NCI-H187 (cell line): ENCODE data around the gene MED13L.

Source experiments
- DNase-seq, 2 experiments: peaks; one replicate each; lab custom pipeline; 2025; lab: John Stamatoyannopoulos, UW

The MED13L gene

DNA sequence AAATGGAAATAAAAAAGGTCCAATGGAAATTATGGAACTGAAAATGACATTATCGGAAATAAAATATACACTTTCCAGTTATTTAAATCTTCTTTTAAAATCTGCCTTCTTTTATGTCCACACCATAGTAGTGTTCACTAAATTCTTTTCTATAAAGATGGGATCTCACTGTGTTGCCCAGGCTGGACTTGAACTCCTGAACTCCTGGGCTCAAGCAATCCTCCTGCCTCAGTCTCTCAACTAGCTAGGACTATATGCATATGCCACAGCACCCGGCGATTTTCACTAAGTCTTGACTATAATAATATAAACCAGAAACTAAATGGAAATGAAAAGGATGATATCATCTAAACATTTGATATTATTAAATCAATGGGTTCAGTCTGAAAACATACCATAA lies 188.4 kb downstream of the MED13L start:
- DNase-seq: no peak

DNA sequence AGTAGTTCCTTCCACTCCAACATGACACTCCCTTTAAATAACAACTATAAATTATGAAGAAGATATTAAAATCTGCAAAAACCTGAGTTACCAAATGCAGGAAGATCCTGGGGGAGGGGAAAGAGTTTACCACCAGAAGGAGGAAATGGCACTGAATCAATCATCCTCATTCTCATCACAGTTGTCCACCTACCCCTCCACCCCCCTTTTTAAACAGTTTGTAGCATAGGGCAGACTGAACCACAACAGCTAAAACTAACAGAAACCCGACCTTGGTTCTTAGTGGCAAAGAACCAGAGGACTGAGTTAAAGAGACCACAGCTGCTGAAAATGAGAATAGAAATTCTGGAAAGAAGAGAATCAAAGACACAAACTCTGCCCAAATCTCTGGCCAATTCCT lies 189.5 kb downstream of the MED13L start:
- no peak for DNase-seq

DNA sequence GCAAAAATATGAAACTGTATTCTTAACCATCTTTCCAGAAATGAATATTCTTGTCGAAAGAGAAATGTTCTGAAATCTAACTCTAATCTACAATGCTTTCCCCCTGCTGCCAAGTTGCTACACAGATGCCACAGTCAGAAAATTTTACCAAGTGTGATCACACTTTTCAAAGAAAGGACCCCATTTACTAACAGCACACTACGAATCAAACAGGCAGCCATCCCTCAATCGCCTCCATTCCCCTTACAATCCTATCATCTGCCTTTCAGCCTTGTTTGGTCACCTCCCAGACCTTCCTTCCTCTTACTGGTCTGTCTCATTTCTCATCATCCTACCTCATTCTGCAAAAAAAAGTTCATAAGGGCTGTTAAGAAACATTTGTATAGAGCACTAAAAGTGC lies 190.1 kb downstream of the MED13L start:
- DNase-seq: no peak

DNA sequence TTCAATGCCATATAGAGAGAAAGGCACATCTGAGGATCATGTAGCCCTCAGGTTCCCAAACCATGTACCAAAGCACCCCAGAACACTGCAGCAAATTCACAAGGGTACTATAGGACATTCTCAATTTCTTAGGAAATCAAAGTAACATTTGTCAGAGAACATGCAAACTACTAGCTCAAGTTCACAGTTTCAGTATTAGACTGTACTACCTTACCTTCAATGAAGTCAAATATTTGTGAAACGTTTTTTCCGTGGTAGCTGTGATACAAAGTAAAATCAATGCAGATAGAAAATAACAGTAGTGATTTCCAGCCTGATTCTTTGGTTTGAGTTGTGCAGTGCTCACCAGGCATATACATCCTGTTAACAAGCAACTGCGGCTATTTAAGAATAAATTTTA lies 197.1 kb downstream of the MED13L start:
- DNase-seq: no peak

- DNase-seq: no peak
These were observed 199.1 kb downstream of the MED13L start for GRCh38 chr12:116078396-116078795.

GRCh38 chr12:116077431-116077830 lies 200.1 kb downstream of the MED13L start:
- no peak for DNase-seq

GRCh38 chr12:116076399-116076798 lies 201.1 kb downstream of the MED13L start:
- no peak for DNase-seq

GRCh38 chr12:116074686-116075085 lies 202.8 kb downstream of the MED13L start:
- DNase-seq: no peak

DNA sequence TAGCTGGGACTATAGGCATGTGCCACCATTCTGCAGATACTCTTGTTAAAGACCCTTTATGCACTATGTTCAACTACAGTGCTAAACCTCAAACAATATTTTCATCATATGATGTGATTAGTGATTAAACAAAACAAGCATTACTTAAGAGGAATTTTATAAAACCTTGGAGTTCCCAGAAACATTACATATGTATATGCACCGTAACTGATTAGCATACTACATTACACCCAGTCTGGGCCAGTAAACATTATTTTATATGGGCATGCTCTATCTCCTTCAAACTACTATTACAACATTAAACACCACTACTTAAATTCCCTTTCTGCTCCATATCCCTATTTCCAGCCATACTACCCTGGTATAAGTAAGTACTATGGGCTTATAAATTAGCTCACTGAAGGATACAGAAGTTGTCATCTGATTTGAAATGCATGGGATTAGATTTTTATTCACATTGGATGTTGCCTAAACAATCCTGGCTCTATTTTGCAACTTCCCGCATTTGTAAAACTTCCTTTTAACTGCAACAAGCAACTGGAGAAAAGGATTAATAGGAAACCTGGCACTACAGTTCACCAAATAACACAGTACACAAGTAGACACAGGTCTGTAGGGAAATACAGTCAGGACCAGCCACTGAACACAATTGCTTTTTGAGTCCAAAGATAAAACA lies 205.8 kb downstream of the MED13L start:
- no peak for DNase-seq

GRCh38 chr12:116070444-116070843 lies 207.0 kb downstream of the MED13L start:
- DNase-seq: no peak

DNA sequence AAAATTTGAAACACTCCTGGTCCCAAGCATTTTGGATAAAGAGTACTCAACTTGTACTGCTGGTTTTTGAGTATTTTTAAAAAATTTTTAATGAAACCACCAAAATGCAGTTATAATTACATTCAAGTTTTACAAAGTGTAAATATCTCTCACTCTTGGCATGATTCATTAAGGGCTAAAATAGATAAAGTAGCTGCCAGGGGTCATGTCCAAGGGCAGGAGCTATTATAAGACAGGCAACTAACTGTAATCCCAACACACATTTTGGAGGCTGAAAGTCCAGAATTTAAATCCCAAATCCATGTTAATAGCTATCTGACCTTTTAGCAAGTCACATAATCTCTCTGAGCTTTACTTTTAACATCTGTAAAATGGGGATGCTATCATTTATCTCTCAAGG lies 207.6 kb downstream of the MED13L start:
- no peak for DNase-seq

- DNase-seq: no peak
These were observed 208.6 kb downstream of the MED13L start for GRCh38 chr12:116068853-116069252.

GRCh38 chr12:116068371-116068770 lies 209.1 kb downstream of the MED13L start:
- DNase-seq: no peak

GRCh38 chr12:116067892-116068291 lies 209.6 kb downstream of the MED13L start:
- no peak for DNase-seq

GRCh38 chr12:116066381-116067230 lies 210.9 kb downstream of the MED13L start:
- DNase-seq: no peak

DNA sequence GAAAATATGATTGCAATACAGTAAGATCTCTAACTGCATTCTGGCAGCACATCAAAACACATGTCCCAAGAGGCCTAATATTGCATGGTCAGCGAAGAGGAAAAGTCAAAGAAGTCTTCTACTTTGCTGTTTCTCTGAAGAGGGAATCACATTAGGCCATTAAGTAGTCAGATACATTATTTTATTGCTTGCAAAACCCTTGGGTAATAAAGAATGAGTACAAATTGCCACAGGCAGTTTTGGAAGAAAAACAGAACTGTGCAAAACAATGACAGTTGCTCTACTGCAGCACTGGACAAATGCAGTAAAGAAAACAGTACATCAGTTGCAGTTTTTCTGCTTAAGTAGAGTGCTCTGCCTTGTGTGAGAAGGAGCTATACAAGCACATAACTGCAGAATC lies 211.9 kb downstream of the MED13L start:
- no peak for DNase-seq

DNA sequence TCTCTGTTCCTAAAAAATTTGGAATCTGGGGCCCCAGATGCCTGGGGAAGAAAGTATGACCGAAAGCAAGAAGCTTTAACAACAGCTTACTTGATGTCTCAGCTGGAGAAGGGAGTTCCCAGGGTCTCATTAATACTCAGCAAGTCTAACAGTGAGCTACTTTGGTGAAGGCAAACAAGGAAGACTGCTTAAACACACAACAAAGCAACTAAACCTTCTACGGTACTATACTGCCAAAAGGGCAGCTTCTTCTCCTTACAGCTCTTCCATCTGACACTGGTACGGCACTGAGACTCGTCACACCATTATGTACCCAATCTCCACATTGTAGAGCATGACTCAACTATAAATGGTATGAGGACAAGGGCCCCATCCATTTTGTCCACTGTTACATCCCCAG lies 213.0 kb downstream of the MED13L start:
- no peak for DNase-seq

DNA sequence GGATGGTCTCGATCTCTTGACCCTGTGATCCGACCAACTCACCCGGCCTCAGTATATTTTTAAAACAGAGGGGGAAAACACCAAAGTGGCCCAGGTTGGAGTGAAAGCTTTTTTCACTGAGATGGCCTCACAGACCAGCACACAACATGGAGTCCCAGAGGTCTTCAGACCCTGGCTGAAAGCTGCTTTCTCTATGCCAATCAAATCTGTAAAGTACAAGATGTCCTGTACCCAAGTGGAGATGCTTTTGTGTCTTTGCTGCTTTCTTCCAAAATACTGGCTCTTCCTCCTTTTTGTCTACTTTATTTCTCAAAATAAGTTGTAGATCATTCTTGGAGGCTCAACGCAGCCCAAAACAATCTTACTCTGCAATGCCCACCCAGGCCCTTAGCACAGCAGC lies 214.8 kb downstream of the MED13L start:
- no peak for DNase-seq

DNA sequence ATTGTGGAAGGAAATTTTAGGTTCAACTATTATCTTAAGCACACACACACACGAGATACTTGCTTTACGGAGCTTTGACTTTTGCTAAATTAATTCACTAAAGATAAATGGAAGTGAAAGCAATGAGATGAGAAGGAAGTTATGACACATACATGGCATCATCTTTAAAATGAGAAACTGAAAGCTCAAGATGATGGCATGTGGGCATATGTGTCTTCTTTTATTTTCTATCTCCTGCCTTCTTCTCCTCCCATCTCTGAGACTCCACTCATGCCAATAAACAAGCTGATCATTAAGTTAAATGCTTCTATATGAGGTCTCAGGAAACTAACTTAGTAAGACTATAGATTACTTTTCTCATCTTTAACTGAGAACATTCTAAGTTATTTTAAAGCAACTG lies 216.7 kb downstream of the MED13L start:
- no peak for DNase-seq

- DNase-seq: no peak
These were observed 217.6 kb downstream of the MED13L start for GRCh38 chr12:116059904-116060303.

- DNase-seq: no peak
These were observed 218.9 kb downstream of the MED13L start for GRCh38 chr12:116058574-116058973.

DNA sequence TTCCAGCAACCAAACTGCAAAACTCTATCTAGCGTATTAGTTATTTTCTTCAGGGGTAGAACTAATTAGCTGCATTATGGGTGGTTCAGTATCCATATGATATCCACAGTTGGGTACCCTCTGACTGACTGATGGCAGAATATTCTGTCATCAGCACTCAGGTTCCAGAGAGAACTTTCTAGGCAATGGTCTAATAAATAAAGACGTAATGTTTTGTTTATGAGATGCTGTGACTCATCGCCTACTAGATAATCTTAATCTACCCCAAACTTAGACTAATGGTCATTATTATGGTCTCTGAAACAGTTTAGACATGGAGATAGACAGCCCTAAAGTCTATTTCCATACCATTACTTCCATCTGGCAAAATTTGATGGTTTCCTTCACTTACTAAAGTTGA lies 220.1 kb downstream of the MED13L start:
- no peak for DNase-seq

- no peak for DNase-seq
These were observed 221.4 kb downstream of the MED13L start for GRCh38 chr12:116055895-116056607.
